Activated CD8-positive, alpha-beta T cell treated with anti-CD3 and anti-CD28 coated beads for 36 hours (primary cell): ENCODE data around the gene EFCAB6. TPM values are rescaled to one million over a fixed set of nuclear protein-coding genes. Genes with fewer than 3 reads are reported as not detected.

Experiments used
- ATAC-seq: fragments of 200-7000 bp; cut with Tn5 transposase; one replicate; pipeline ENCODE4 v1.10.0; 2021; ENCODE audit warnings: mild to moderate bottlenecking, moderate library complexity
- CTCF ChIA-PET: fragments of 350-600 bp; sonication (Branson Sonifier 250); formaldehyde crosslinking; loops from one replicate; lab custom pipeline; 2021; ENCODE audit warnings: antibody characterized with exemption; lab: Charles Lee
- POLR2A ChIA-PET: fragments of 350-600 bp; sonication (Branson Sonifier 250); formaldehyde crosslinking; loops from one replicate; lab custom pipeline; 2021; ENCODE audit warnings: antibody characterized with exemption; lab: Charles Lee
- DNase-seq: peaks from one replicate; pipeline ENCODE4 v3.0.0-alpha.2; 2020
- H3K27ac Mint-ChIP-seq: one replicate; pipeline ENCODE4 v1.8.0; 2021; ENCODE audit warnings: mild to moderate bottlenecking, mixed read lengths
- H3K27me3 Mint-ChIP-seq: one replicate; pipeline ENCODE4 v1.8.0; 2021; ENCODE audit warnings: mixed read lengths
- H3K36me3 Mint-ChIP-seq: one replicate; pipeline ENCODE4 v1.8.0; 2021; ENCODE audit warnings: low read depth, mixed read lengths
- H3K4me1 Mint-ChIP-seq: one replicate; pipeline ENCODE4 v1.8.0; 2021; ENCODE audit warnings: low read depth, mixed read lengths
- H3K4me3 Mint-ChIP-seq: one replicate; pipeline ENCODE4 v1.8.0; 2021; ENCODE audit warnings: mild to moderate bottlenecking, moderate library complexity, mixed read lengths
- H3K9me3 Mint-ChIP-seq: one replicate; pipeline ENCODE4 v1.8.0; 2021; ENCODE audit warnings: mixed read lengths
- CTCF ChIP-seq: fragments of 200-600 bp; IDR thresholded peaks from one replicate; pipeline ENCODE4 v1.8.0; 2022; ENCODE audit warnings: antibody characterized with exemption, mild to moderate bottlenecking
- intact Hi-C: fragments of 100-400 bp; cut with micrococcal nuclease; formaldehyde crosslinking; loops from one replicate; pipeline ENCODE4 v1.10.0; 2022
- total RNA-seq, 2 experiments: library from RNA; stranded (reverse); gene quantifications; one replicate each; pipeline ENCODE4 v1.2.3, GENCODE V29; 2021

Gene EFCAB6
- total RNA-seq, 2 experiments from 2014 or later = 0.16 to 0.29 TPM

- Mint-ChIP-seq H3K36me3 (no peaks in the 10 kb centered on the region), H3K9me3 (no peaks in the 10 kb centered on the region), H3K4me3 (no peak overlapping the region), H3K27me3 (peaks cover 9% of the 10 kb centered on the region), H3K4me1 (no peaks in the 10 kb centered on the region), H3K27ac (no peak overlapping the region)
- no peak for DNase-seq
- CTCF ChIA-PET = no interaction called here
- intact Hi-C loops = no loop called here
- no peak for TF ChIP-seq CTCF
- no peak for ATAC-seq
- POLR2A ChIA-PET = no interaction called here
These were observed 243.0 kb downstream of the EFCAB6 start for GRCh38 chr22:43569111-43569510.

- Mint-ChIP-seq H3K4me1 (no peaks in the 10 kb centered on the region), H3K27ac (no peak overlapping the region), H3K27me3 (peaks cover 7% of the 10 kb centered on the region), H3K4me3 (no peak overlapping the region), H3K36me3 (no peaks in the 10 kb centered on the region), H3K9me3 (no peaks in the 10 kb centered on the region)
- intact Hi-C loops = no loop called here
- ChIA-PET POLR2A (no interaction called here), CTCF (no interaction called here)
- DNase-seq (no peak), ATAC-seq (no peak)
- no peak for TF ChIP-seq CTCF
These were observed 244.3 kb downstream of the EFCAB6 start for GRCh38 chr22:43567691-43568324.

GRCh38 chr22:43566561-43567332 lies 245.4 kb downstream of the EFCAB6 start:
- ATAC-seq (no peak), DNase-seq (no peak)
- TF ChIP-seq CTCF = no peak
- Mint-ChIP-seq H3K36me3 (no peaks in the 10 kb centered on the region), H3K4me3 (no peak overlapping the region), H3K9me3 (no peaks in the 10 kb centered on the region), H3K27ac (no peak overlapping the region), H3K4me1 (no peaks in the 10 kb centered on the region), H3K27me3 (peaks cover 3% of the 10 kb centered on the region)
- ChIA-PET POLR2A (no interaction called here), CTCF (no interaction called here)
- intact Hi-C loops = no loop called here

- ATAC-seq (no peak), DNase-seq (no peak)
- TF ChIP-seq CTCF = no peak
- intact Hi-C loops = no loop called here
- ChIA-PET POLR2A (no interaction called here), CTCF (no interaction called here)
- H3K27me3 Mint-ChIP-seq = peaks cover 3% of the 10 kb centered on the region
- H3K9me3 Mint-ChIP-seq = no peaks in the 10 kb centered on the region
- H3K27ac Mint-ChIP-seq = no peak overlapping the region
- no peaks in the 10 kb centered on the region for H3K4me1 Mint-ChIP-seq
- H3K36me3 Mint-ChIP-seq = no peaks in the 10 kb centered on the region
- no peak overlapping the region for H3K4me3 Mint-ChIP-seq
These were observed 246.1 kb downstream of the EFCAB6 start for GRCh38 chr22:43566021-43566420.

- ATAC-seq = no peak
- Mint-ChIP-seq H3K27ac (no peak overlapping the region), H3K4me1 (no peaks in the 10 kb centered on the region), H3K4me3 (no peak overlapping the region), H3K9me3 (no peaks in the 10 kb centered on the region), H3K36me3 (no peaks in the 10 kb centered on the region), H3K27me3 (peaks cover 2% of the 10 kb centered on the region)
- no peak for TF ChIP-seq CTCF
- ChIA-PET POLR2A (no interaction called here), CTCF (no interaction called here)
- no peak for DNase-seq
- intact Hi-C loops = no loop called here
These were observed 247.2 kb downstream of the EFCAB6 start for GRCh38 chr22:43564859-43565258.
